GM10266 (cell line): ENCODE results near the gene KRABD2.
"Not testable (repeated sequence)": the region's sequence is repeated elsewhere in the genome, so short reads cannot be mapped to it uniquely, and the experiment has no call there.

ENCODE experiments used
- DNase-seq: peaks from one replicate; pipeline ENCODE4 v3.0.0; 2012; ENCODE audit errors: extremely low spot score
- CTCF ChIP-seq: IDR thresholded peaks from 2 replicates; pipeline ENCODE4 v1.5.1; 2012; ENCODE audit warnings: mild to moderate bottlenecking, low read depth; ENCODE audit not compliant: control insufficient read depth, insufficient read depth; ENCODE audit errors: missing control alignments

The KRABD2 gene

GRCh38 chr17:8360260-8360659, 16.2 kb downstream of the KRABD2 start:
- TF ChIP-seq CTCF = no peak
- DNase-seq = no peak

- DNase-seq = no peak
- no peak for TF ChIP-seq CTCF
Observed at GRCh38 chr17:8359769-8360168, 16.7 kb downstream of the KRABD2 start.

GRCh38 chr17:8357910-8358309, 18.6 kb downstream of the KRABD2 start:
- DNase-seq = no peak
- no peak for TF ChIP-seq CTCF

GRCh38 chr17:8354236-8354635, 22.3 kb downstream of the KRABD2 start:
- DNase-seq = no peak
- TF ChIP-seq CTCF = no peak

GRCh38 chr17:8353736-8354135, 22.8 kb downstream of the KRABD2 start:
- TF ChIP-seq CTCF = no peak
- no peak for DNase-seq

- TF ChIP-seq CTCF = no peak
- no peak for DNase-seq
Observed at GRCh38 chr17:8350339-8350738, 26.2 kb downstream of the KRABD2 start.

GRCh38 chr17:8347001-8347400, 29.5 kb downstream of the KRABD2 start:
- not testable (repeated sequence) for DNase-seq

- TF ChIP-seq CTCF = no peak
- no peak for DNase-seq
Observed at GRCh38 chr17:8345951-8346665, 30.4 kb downstream of the KRABD2 start.
